Heart right ventricle (tissue), 16 donors: ENCODE data around the gene GPR141. TPM values are rescaled to one million over a fixed set of nuclear protein-coding genes. Genes with fewer than 3 reads are reported as not detected.

ENCODE experiments used
- ATAC-seq, 8 donors: fragments of 200-7000 bp; cut with Tn5 transposase; one replicate each; pipeline ENCODE4 v1.9.1; 2020; ENCODE audit warnings: mild to moderate bottlenecking in 8 of 8, moderate library complexity in 8 of 8, moderate number of reproducible peaks in 1 of 8
- DNase-seq, 2 donors: peaks; one replicate each; pipeline ENCODE4 v3.0.0-alpha.2; 2020
- H3K27ac ChIP-seq, 10 donors: fragments of 200-600 bp; sonication (generic) in 2 of 10; one replicate each; pipeline versions ENCODE4 v1.5.0 to v1.8.0; 2020 to 2022; ENCODE audit warnings: mild to moderate bottlenecking in 3 of 10
- H3K27me3 ChIP-seq, 7 donors: fragments of 200-600 bp; one replicate each; pipeline ENCODE4 v1.8.0; 2021 to 2022; ENCODE audit warnings: mild to moderate bottlenecking in 2 of 7
- H3K36me3 ChIP-seq, 9 donors: fragments of 200-600 bp; sonication (generic) in 1 of 9; one replicate each; pipeline versions ENCODE4 v1.5.0 to v1.8.0; 2020 to 2022; ENCODE audit warnings: mild to moderate bottlenecking in 2 of 9
- H3K4me1 ChIP-seq, 9 donors: fragments of 200-600 bp; sonication (generic) in 1 of 9; one replicate each; pipeline versions ENCODE4 v1.5.0 to v1.8.0; 2020 to 2022; ENCODE audit warnings: mild to moderate bottlenecking in 4 of 9
- H3K4me3 ChIP-seq, 10 donors: fragments of 200-600 bp; sonication (generic) in 2 of 10; one replicate each; pipeline versions ENCODE4 v1.5.0 to v1.8.0; 2020 to 2022; ENCODE audit warnings: mild to moderate bottlenecking in 7 of 10, moderate library complexity in 2 of 10
- H3K9me3 ChIP-seq, 11 donors: fragments of 200-600 bp in 10 of 11; sonication (generic) in 2 of 11; one replicate each; pipeline versions ENCODE4 v1.5.0 to v1.8.0; 2013 to 2022; ENCODE audit warnings: mild to moderate bottlenecking in 2 of 11, control low read depth in 1 of 11, moderate library complexity in 1 of 11
- WGBS, 2 donors: extraction: QIAGEN DNeasy Blood & Tissue Kit; methylation state at CpG; one replicate each; pipeline ENCODE4 v1.1.7; 2013; ENCODE audit warnings: inconsistent platforms in 1 of 2; 5-methylcytosine and 5-hydroxymethylcytosine counted together
- intact Hi-C, 10 donors: fragments of 100-400 bp; cut with DNase I; formaldehyde crosslinking; loops; one replicate each; pipeline versions ENCODE4 v1.11.1 to v1.14.2; 2022
- polyA plus RNA-seq, 2 donors: library from polyadenylated mRNA; stranded (reverse); fragments of 200-250 nt; gene quantifications; one replicate each; pipeline ENCODE4 v1.2.3, GENCODE V29; 2013
- total RNA-seq, 10 donors: library from RNA; stranded (reverse); fragmentation: NEBNext Ultra II Directional in 3 of 10; extraction: Animal tissue kit (Norgen Biotek cat#: 25700) in 3 of 10; gene quantifications; one replicate each; pipeline versions ENCODE4 v1.2.1 to v1.2.4, GENCODE V29; 2021 to 2023
- TF ChIP-seq, protein P1 (sequence below), 9 donors: fragments of 200-600 bp; sonication (generic) in 2 of 9; IDR thresholded peaks; one replicate each; pipeline versions ENCODE4 v1.5.0 to v1.8.0; 2021 to 2022; ENCODE audit warnings: antibody characterized with exemption in 9 of 9, mild to moderate bottlenecking in 5 of 9, moderate library complexity in 1 of 9
- donor health status: Arrhythmogenic right ventricular cardiomyopathy.
- donor health status: ischemic (EF 13 %, LVEDD 7.1; RV severe dilation, severe dysfunction).
- donor health status: healthy with polysubstance abuse.
- donor health status: DM: no; HTN: yes; CAD: no.
- donor health status: DM: no; HTN: no; CAD: no.
- donor health status: ischemic (EF 25% LVEDD 6.9; RV normal size, moderate dysfunction).
- donor health status: ischemic (EF 25% LVEDD 5.7; RV mildly dilated, moderate dysfunction).
- donor health status: healthy.
- donor health status: DM: yes; HTN: yes; CAD: no.
- donor health status: Ischemic cardiomyopathy.
- donor health status: ischemic (EF 35%, LVEDD 5.7; RV mildly dilated, moderate dysfunction).
- donor health status: nonischemic (EF 11% LVEDD 7.7; RV severe dilation, severe dysfunction).
- donor health status: DM: yes; HTN: yes; CAD: no.
- donor health status: PGD.
- donor health status: ischemic (EF 29% LVEDD 5.4; RV normal size, mild dysfunction).
- donor health status: nonischemic (EF 23%, LVEDD 6.1; RV moderate dilation, normal function).

GPR141 gene
- total and polyA plus RNA-seq, 12 donors, result 0.06 to 3.1 (median 0.50) TPM; not detected in 7

GRCh38 chr7:37769726-37770125 is 86.2 kb downstream of the GPR141 start:
- DNase-seq, result no peak
- Histone ChIP-seq H3K9me3 (peaks cover 0 to 5% (median 0%) of the 10 kb centered on the region in 11 donors), H3K36me3 (no peaks in the 10 kb centered on the region), H3K27me3 (no peaks in the 10 kb centered on the region), H3K27ac (no peak overlapping the region), H3K4me1 (peaks cover 0 to 15% (median 0%) of the 10 kb centered on the region in 9 donors), H3K4me3 (no peak overlapping the region)
- WGBS, 2 donors, result 94 to 95% methylated on average over 3 of the region's 3 CpGs
- TF ChIP-seq, protein P1, sequence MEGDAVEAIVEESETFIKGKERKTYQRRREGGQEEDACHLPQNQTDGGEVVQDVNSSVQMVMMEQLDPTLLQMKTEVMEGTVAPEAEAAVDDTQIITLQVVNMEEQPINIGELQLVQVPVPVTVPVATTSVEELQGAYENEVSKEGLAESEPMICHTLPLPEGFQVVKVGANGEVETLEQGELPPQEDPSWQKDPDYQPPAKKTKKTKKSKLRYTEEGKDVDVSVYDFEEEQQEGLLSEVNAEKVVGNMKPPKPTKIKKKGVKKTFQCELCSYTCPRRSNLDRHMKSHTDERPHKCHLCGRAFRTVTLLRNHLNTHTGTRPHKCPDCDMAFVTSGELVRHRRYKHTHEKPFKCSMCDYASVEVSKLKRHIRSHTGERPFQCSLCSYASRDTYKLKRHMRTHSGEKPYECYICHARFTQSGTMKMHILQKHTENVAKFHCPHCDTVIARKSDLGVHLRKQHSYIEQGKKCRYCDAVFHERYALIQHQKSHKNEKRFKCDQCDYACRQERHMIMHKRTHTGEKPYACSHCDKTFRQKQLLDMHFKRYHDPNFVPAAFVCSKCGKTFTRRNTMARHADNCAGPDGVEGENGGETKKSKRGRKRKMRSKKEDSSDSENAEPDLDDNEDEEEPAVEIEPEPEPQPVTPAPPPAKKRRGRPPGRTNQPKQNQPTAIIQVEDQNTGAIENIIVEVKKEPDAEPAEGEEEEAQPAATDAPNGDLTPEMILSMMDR (IDR thresholded peaks at IDR 0.05), result no peak
- intact Hi-C loops, result loop anchor here in 1 of 10 donors (10.0 kb wide), 1 partner anchor 55 kb away; no protein-coding TSS in a partner anchor
- no peak for ATAC-seq

- WGBS, 2 donors, result 50 to 52% methylated on average over 6 of the region's 6 CpGs
- Histone ChIP-seq H3K4me1 (peaks cover 0 to 15% (median 0%) of the 10 kb centered on the region in 9 donors), H3K36me3 (no peaks in the 10 kb centered on the region), H3K27me3 (no peaks in the 10 kb centered on the region), H3K27ac (no peak overlapping the region), H3K9me3 (peaks cover 0 to 9% (median 0%) of the 10 kb centered on the region in 11 donors), H3K4me3 (no peak overlapping the region)
- intact Hi-C loops, result loop anchor here in 1 of 10 donors (10.0 kb wide), 1 partner anchor 56 kb away; no protein-coding TSS in a partner anchor
- ATAC-seq (no peak), DNase-seq (no peak)
- TF ChIP-seq, protein P1 (IDR thresholded peaks at IDR 0.05), result no peak
These were observed 87.3 kb downstream of the GPR141 start for GRCh38 chr7:37770838-37771237.

DNA sequence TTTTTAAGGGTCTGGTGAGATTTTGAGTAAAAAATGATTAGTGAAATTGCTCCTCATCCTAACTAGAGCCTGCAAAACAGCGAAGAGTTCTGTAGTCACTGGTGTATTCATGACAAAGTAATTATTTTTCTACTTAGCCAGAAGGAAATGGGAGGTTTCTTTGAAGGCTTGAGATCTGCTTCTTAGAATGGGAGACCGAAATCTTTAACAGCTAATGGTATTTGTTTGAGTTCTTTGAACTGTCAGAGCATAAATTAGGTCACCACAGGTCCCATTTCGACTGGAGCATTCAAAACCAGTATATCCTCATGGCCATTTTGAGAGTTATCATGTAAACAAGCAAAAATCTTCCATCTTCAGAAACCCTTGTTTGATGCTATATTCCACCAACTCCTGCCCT is 87.8 kb downstream of the GPR141 start:
- DNase-seq (no peak), ATAC-seq (no peak)
- TF ChIP-seq, protein P1 (IDR thresholded peaks at IDR 0.05), result no peak
- WGBS, 2 donors, result 75 to 82% methylated on average over 3 of the region's 3 CpGs
- intact Hi-C loops, result loop anchor here in 1 of 10 donors (10.0 kb wide), 1 partner anchor 57 kb away; no protein-coding TSS in a partner anchor
- Histone ChIP-seq H3K36me3 (no peaks in the 10 kb centered on the region), H3K4me1 (peaks cover 0 to 12% (median 0%) of the 10 kb centered on the region in 9 donors), H3K9me3 (peaks cover 0 to 14% (median 0%) of the 10 kb centered on the region in 11 donors), H3K27ac (no peak overlapping the region), H3K27me3 (no peaks in the 10 kb centered on the region), H3K4me3 (no peak overlapping the region)

DNA sequence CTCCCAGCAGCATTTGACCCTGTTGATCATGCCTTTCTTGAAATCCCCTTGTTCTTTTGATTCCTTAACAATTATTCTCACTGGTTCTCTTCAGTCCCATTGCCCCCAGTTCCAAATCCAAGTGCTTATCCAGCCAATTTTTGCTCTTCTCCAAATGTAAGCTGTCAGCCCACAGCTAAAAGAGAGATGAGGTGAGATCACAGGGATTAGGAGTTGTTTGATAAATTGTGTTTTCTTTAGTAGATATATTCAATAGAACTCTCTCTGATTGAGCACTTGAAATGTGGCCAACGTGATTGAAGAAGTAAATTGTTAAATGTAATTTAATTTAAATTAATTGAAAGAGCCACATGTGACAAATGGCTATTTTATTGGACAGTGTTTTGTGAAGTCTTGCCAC is 88.2 kb downstream of the GPR141 start:
- intact Hi-C loops, result loop anchor here in 1 of 10 donors (10.0 kb wide), 1 partner anchor 57 kb away; no protein-coding TSS in a partner anchor
- DNase-seq, result no peak
- ATAC-seq, result no peak
- no peak overlapping the region for H3K27ac ChIP-seq
- TF ChIP-seq, protein P1 (IDR thresholded peaks at IDR 0.05), result no peak
- H3K9me3 ChIP-seq, result peaks cover 0 to 19% (median 0%) of the 10 kb centered on the region in 11 donors
- H3K4me3 ChIP-seq, result no peak overlapping the region
- no peaks in the 10 kb centered on the region for H3K27me3 ChIP-seq
- no peaks in the 10 kb centered on the region for H3K36me3 ChIP-seq
- peaks cover 0 to 7% (median 0%) of the 10 kb centered on the region in 9 donors for H3K4me1 ChIP-seq
- 76% methylated on average over 1 of the region's 1 CpG for WGBS, 2 donors
